SU-DHL-6 (cell line): ENCODE results near the gene HOXA7.

Source experiments
- H2AFZ ChIP-seq: fragments of 200-600 bp; sonication (generic); 2 replicates; pipeline ENCODE4 v1.6.1; 2014; ENCODE audit warnings: low read depth, mild to moderate bottlenecking, moderate library complexity, mixed read lengths, antibody characterized with exemption, low read length; ENCODE audit not compliant: severe bottlenecking
- H3F3A ChIP-seq: fragments of 200-600 bp; shearing (Covaris generic); 2 replicates; pipeline ENCODE4 v1.6.0; 2016; ENCODE audit warnings: antibody characterized with exemption, mild to moderate bottlenecking; ENCODE audit not compliant: insufficient read depth
- H3K27ac ChIP-seq: fragments of 200-600 bp; sonication (generic); 2 replicates; pipeline ENCODE4 v1.5.1; 2016; ENCODE audit warnings: low read depth, mild to moderate bottlenecking, low read length, moderate library complexity, mixed read lengths
- H3K27me3 ChIP-seq: fragments of 200-600 bp; sonication (generic), shearing (Covaris generic); 2 replicates; pipeline ENCODE4 v1.6.0; 2014; ENCODE audit warnings: mild to moderate bottlenecking, low read length
- H3K36me3 ChIP-seq: fragments of 200-600 bp; sonication (generic); 2 replicates; pipeline ENCODE4 v1.6.1; 2014; ENCODE audit warnings: mild to moderate bottlenecking, low read length, mixed read lengths
- H3K4me2 ChIP-seq: fragments of 300-600, 200-600 bp; shearing (Covaris generic), sonication (generic); 2 replicates; pipeline ENCODE4 v1.6.0; 2014; ENCODE audit warnings: low read length, low read depth, mild to moderate bottlenecking; ENCODE audit not compliant: poor library complexity, severe bottlenecking
- H3K4me3 ChIP-seq: fragments of 200-600 bp; sonication (generic); 2 replicates; pipeline ENCODE4 v1.5.1; 2014; ENCODE audit warnings: antibody characterized with exemption, low read length, mild to moderate bottlenecking, mixed read lengths; ENCODE audit not compliant: insufficient read depth, poor library complexity, severe bottlenecking
- H3K79me2 ChIP-seq: fragments of 200-600 bp; sonication (generic); 2 replicates; pipeline ENCODE4 v1.6.1; 2014; ENCODE audit warnings: mild to moderate bottlenecking, low read length, moderate library complexity; ENCODE audit not compliant: insufficient read depth
- H3K9ac ChIP-seq: fragments of 200-600 bp; sonication (generic); 2 replicates; pipeline ENCODE4 v1.7.0; 2014; ENCODE audit warnings: mild to moderate bottlenecking, low read length
- H3K9me2 ChIP-seq: fragments of 200-600 bp; sonication (generic); replicated peaks from 2 replicates; pipeline ENCODE4 v1.6.1; 2014; ENCODE audit warnings: low read length; ENCODE audit not compliant: insufficient read depth
- H3K9me3 ChIP-seq: fragments of 200-600 bp; sonication (generic); 2 replicates; pipeline ENCODE4 v1.6.1; 2014; ENCODE audit warnings: low read length, mixed read lengths; ENCODE audit not compliant: insufficient read depth
- H4K20me1 ChIP-seq: fragments of 200-600 bp; sonication (generic); 2 replicates; pipeline ENCODE4 v1.6.1; 2014; ENCODE audit warnings: low read depth, mild to moderate bottlenecking, antibody characterized with exemption, low read length, moderate library complexity, mixed read lengths
- EZH2phosphoT487 ChIP-seq: fragments of 200-600 bp; sonication (generic), shearing (Covaris generic); conservative IDR thresholded peaks from 2 replicates; pipeline ENCODE4 v1.6.1; 2018; ENCODE audit warnings: mild to moderate bottlenecking, antibody characterized with exemption, low read length, moderate library complexity, mixed read lengths
- TF ChIP-seq, protein P1 (sequence below): fragments of 200-600 bp; sonication (generic); IDR thresholded peaks from one replicate; pipeline ENCODE4 v1.5.1; 2017; ENCODE audit warnings: antibody characterized with exemption, mild to moderate bottlenecking, low read length, moderate library complexity; ENCODE audit not compliant: insufficient read depth, poor library complexity, severe bottlenecking

Gene HOXA7

DNA sequence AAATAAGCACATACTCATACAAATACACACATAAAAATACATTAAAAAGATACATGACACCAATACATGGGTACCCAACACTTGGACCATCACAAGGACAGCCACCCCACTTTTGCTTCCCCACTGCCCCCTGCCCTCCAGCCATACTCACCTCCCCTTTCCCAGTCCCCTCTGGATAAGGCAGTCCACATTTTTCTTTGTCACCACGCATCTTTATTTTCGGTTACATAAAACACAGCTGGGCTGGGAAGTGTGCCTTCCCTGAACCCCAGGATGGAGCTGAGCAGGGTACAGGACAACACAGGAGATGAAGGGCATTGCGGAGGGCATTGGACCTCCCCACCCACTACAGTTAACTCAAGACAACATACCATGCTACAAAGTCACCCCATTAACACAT is 2.9 kb downstream of the HOXA7 start:
- peaks cover 19% of the 10 kb centered on the region; the same call in 1 of the 2 replicates for H3K79me2 ChIP-seq
- H3K4me3 ChIP-seq: no peak overlapping the region
- 0 out of 2 replicates have a peak, but pooled peaks cover 4% of the 10 kb centered on the region for H3K36me3 ChIP-seq
- TF ChIP-seq, protein P1, sequence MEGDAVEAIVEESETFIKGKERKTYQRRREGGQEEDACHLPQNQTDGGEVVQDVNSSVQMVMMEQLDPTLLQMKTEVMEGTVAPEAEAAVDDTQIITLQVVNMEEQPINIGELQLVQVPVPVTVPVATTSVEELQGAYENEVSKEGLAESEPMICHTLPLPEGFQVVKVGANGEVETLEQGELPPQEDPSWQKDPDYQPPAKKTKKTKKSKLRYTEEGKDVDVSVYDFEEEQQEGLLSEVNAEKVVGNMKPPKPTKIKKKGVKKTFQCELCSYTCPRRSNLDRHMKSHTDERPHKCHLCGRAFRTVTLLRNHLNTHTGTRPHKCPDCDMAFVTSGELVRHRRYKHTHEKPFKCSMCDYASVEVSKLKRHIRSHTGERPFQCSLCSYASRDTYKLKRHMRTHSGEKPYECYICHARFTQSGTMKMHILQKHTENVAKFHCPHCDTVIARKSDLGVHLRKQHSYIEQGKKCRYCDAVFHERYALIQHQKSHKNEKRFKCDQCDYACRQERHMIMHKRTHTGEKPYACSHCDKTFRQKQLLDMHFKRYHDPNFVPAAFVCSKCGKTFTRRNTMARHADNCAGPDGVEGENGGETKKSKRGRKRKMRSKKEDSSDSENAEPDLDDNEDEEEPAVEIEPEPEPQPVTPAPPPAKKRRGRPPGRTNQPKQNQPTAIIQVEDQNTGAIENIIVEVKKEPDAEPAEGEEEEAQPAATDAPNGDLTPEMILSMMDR: no peak
- TF ChIP-seq EZH2phosphoT487: no peak
- no peak overlapping the region for H3K4me2 ChIP-seq
- H3K9me2 ChIP-seq: no peaks in the 10 kb centered on the region
- H3K9me3 ChIP-seq: no peaks in the 10 kb centered on the region
- peaks cover 8% of the 10 kb centered on the region; the same call in 1 of the 2 replicates for H3F3A ChIP-seq
- no peak overlapping the region for H3K9ac ChIP-seq
- no peak overlapping the region for H3K27ac ChIP-seq
- no peak overlapping the region for H2AFZ ChIP-seq
- no peaks in the 10 kb centered on the region for H3K27me3 ChIP-seq
- H4K20me1 ChIP-seq: no peaks in the 10 kb centered on the region

DNA sequence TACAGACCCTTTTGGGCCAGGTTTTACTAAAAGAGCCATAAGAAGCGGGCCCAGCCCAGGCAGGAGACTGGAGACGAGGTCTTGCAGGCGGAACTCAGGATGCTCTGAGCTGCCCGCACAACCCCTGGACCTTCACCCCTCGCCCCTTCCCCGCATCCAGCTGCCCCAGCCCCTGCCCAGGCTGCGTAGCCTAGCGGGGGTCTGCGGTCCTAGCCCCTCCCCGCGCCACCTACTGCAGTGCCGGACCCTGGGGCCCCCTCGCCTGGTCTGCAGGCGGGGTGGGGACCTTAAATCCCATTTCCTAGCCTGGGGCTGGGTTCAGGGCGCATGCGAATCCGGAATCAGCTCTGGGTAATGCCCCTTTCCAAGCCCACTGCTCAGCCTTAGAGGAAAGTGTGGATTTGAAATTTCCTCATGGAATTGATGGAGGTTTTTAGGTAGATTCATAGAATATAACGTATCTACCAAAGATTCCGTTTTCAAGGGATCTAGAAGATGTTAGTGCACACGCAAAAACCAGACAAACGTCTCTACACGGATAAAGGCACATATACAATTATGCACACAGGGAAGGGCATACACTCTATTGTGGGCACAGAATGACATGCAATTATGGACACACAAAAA is 3.5 kb downstream of the HOXA7 start:
- no peaks in the 10 kb centered on the region for H3K27me3 ChIP-seq
- H3K9ac ChIP-seq: no peak overlapping the region
- H3K36me3 ChIP-seq: 0 out of 2 replicates have a peak, but pooled peaks cover 4% of the 10 kb centered on the region
- no peaks in the 10 kb centered on the region for H3K9me2 ChIP-seq
- H3K4me3 ChIP-seq: no peak overlapping the region
- TF ChIP-seq EZH2phosphoT487: no peak
- TF ChIP-seq, protein P1: no peak
- no peak overlapping the region for H3K27ac ChIP-seq
- no peak overlapping the region for H2AFZ ChIP-seq
- H4K20me1 ChIP-seq: no peaks in the 10 kb centered on the region
- H3K79me2 ChIP-seq: peaks cover 19% of the 10 kb centered on the region; the same call in 1 of the 2 replicates
- no peak overlapping the region for H3K4me2 ChIP-seq
- H3F3A ChIP-seq: peaks cover 8% of the 10 kb centered on the region; the same call in 1 of the 2 replicates
- H3K9me3 ChIP-seq: no peaks in the 10 kb centered on the region

DNA sequence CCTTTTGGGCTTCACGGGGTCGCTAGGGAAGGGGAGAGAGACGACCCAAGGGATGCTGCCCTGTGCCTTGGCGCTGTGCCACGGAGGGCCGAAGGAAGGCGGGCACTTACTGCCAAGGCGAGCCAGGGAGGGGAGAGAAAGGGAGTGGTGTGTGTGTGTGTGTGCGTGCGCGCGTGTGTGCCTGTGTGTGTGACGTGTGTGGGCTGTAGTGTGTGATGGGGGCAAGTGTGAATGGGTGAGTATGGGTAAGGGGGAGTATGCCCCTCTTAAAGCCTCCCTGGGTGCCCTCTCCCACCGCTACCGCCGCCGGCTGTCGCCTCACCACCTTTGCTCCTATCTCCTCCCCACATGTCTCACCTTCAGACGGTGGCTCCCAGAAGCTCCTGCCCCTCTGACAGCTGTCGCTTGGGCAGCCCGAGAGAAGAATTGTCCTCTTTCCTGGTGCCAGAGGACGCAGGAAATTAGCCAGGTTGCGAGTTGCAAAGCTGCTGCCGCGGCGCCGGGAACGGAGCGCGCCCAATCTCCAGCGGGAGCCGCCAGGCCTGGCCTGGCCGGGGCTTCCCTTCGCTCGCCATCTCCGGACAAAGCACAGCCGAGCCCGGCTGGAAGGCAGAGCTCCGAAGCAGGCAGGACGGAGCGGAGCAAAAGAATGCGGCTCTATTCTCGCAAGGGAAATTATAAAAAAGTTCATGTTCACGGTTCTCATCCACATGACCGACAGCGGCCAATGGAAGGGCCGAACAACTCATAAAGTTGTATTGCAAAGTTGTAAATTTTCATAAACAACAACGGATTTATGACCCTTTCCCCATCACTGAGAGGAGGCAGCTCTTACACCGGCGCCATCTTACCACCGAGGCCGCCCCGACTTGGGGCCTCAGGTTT is 4.3 kb downstream of the HOXA7 start, which contains the start of gene HOXA3:
HOXA3 (minus strand) TSS at position 653 of the 885 bp plus-strand sequence. CDS start 41,943 bp downstream, outside the sequence.
- Histone ChIP-seq H3K4me3 (peak within 1 kb of the TSS; percentile 62), H3K9me3 (no peaks in the 10 kb centered on the region), H3K9ac (peak within 1 kb of the TSS; percentile 75), H3K79me2 (peaks cover 19% of the 10 kb centered on the region; the same call in 1 of the 2 replicates), H3K36me3 (0 out of 2 replicates have a peak, but pooled peaks cover 4% of the 10 kb centered on the region), H3F3A (peaks cover 6% of the 10 kb centered on the region; the same call in 1 of the 2 replicates), H4K20me1 (no peaks in the 10 kb centered on the region), H3K27ac (no peak within 1 kb of the TSS), H3K4me2 (peak within 1 kb of the TSS; percentile 73), H3K27me3 (no peaks in the 10 kb centered on the region), H2AFZ (peak within 1 kb of the TSS; percentile 93), H3K9me2 (no peaks in the 10 kb centered on the region)
- TF ChIP-seq, protein P1: no peak
- TF ChIP-seq EZH2phosphoT487: no peak
